GM21717 (cell line): ENCODE results near the gene NHEJ1.

Source experiments
- ATAC-seq: cut with Tn5 transposase; IDR thresholded peaks from one replicate; pipeline ENCODE4 v1.9.1; 2021; ENCODE audit warnings: mild to moderate bottlenecking, moderate library complexity; ENCODE audit not compliant: unreplicated experiment

NHEJ1 gene

DNA sequence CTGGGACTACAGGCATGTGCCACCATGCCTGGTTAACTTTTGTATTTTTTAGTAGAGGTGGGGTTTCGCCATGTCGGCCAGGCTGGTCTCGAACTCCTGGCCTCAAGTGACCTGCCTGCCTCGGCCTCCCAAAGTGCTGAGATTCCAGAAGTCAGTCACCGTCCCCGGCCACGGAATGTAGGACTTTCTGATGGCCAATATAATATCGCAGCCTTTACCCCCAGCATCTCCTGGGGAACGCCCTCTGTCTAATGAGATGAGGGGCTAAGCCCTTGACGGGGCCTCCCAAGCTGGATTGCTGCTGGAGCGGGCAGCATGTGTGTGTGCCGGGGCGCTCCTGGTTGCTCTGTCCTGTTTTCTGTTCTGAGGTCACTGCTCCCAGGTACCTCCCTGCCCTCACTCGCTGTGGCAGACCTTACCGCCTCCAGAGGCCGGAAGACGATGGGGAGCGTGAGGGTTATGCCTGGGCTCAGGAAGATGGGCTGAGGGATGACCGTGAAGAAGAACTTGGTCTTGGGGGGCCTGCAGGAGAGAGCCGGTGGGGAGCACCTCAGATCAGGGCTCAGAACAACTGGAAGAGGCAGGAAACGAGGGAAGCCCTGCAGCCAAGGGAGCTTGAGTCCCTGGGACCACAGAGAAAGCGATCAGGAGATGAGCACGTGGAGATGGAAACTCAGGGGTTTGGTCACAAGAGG is 128.4 kb downstream of the NHEJ1 start:
- ATAC-seq: no peak

DNA sequence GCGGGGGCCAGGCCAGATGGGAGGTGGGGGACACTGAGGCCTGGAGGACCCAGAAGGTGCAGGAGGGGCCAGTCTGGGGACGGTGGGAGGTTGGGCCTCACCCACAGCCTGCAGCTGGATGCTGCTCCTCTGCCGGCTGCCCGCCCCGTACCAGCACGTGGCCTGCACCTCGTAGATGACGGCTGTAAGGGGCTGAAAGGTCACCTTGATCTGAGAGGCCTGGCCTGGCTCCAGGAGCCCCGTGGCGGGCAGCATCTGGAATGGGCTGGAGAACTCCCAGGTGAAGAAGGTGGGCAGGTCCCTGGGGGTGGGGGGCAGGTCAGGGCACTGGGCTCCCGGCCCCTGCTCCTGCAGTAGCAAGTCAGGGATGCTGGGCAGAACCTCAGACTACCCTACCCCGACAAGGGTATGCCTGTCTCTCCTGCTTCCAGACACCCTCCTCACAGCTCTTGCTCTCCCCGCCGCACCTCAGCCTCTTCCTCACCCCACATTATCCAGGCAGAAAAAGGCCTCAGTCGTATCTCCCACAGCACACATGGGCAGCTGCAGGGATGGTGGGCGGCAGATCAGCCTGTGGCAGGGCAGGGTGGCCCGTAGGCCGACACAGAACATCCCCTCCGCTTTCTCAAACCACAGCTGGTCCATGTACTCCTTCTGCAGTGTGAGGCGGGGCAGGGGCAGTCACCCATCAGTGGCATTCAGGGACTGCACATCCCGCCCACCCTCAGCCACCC is 129.4 kb downstream of the NHEJ1 start:
- ATAC-seq: no peak

DNA sequence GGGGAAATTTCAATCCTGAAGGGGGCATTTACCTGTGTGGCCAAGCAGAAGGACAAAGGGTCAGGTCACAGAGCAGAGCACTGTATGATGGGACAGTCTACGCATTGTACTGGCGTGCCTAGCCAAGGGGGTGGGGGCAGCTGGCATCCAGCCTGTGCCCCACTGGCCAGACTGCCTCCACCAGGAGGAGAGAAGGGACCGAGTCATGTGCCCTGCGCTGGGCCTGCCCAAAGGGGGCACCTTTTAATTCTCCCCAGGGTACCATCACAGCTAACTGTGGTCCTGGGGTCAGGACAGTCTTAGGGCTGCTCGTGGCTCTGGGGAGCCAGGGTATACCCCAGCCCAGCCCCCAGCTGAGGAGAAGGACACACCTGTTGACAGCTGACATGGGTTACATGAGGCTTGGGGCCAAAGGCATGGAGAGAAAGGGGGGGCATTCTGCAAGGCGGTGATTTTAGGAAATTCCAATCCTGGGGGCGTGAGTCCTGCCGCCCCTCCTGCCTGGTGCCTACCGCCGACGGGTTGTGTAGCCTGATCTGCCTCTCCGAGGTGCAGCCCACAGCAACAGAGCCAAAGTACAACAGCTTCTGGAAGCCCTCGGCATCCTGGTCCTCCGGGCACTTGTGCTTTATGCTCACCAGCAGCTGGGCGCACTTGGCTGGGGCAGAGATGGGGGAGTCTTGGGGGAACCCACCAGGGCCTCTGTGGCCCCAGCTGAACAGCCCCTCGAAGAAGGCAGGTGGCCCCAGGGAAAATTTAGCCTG is 130.3 kb downstream of the NHEJ1 start:
- no peak for ATAC-seq

DNA sequence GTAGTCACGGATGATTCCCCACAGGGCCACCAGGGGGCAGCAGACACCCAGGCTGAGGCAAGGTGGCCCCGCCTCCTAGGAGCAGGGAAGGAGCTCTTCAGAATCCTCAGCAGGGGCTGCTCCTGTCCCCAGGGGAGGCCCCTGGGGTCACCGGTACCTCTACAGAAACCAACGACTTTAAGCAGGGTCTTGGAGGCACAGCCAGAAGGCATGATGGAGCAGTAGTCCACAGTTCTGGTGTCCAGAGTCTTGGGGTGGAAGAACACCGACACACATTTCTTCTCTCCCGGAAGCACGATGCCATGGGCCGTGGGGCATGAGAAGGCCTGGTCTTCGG is 130.8 kb downstream of the NHEJ1 start:
- ATAC-seq: no peak

DNA sequence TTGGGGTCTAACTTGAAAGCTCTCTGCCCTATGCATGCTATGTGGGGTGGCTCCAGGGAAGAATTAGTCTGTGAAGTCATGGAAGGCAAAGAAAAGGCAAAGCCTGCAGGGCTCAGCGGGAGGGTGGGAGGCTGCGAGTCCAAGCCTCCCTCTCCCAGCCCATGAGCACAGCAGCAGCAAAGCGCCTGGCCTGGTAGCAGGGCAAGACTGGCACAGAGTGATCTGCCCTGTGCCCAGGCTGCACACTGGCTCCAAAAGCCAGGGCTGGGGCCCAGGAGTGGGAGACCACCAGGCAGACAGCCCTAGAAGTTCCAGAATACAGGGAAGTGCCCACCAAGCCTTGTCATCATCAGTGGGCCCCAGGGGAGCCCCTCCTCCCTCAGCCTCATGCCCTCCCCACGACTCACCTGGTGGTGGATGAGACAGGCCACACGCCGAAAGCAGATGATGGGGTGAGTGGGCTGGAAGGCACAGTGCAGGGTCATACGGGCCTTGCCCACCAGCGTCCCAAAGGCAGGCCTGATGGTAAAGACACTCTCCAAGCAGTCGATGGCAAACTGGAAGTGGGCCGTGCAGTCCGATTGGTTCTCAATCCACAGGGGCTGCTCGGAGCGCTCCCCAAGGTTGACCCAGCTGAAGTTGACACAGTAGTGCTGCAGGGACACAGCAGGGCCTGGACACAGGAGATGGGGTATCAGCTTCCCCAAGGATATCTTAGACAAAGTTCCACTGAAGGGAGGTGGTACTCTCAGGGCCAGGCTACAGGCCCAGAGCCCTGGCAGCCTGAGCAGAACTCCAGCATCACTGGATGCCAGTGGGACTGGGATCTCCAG is 131.4 kb downstream of the NHEJ1 start:
- ATAC-seq: no peak

DNA sequence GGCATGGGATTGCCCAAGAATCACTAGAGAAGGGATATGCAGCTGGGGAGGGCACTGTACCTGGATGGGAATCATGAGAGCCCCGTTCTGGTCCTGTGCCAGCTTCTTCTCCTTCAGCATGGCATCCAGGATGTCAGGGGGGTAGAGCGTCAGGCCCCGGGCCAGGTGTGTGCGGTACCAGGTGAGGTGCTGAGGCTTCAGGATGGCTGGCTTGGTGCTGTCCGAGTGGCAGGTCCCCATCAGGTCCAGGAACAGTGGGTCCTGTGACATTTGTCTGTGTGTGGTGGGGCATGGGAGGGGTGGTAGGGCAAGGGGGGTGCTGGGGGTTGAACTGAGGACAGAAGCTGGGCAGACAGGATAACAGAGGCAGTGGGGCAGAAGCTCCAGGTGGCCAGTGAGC is 132.5 kb downstream of the NHEJ1 start:
- ATAC-seq: no peak

DNA sequence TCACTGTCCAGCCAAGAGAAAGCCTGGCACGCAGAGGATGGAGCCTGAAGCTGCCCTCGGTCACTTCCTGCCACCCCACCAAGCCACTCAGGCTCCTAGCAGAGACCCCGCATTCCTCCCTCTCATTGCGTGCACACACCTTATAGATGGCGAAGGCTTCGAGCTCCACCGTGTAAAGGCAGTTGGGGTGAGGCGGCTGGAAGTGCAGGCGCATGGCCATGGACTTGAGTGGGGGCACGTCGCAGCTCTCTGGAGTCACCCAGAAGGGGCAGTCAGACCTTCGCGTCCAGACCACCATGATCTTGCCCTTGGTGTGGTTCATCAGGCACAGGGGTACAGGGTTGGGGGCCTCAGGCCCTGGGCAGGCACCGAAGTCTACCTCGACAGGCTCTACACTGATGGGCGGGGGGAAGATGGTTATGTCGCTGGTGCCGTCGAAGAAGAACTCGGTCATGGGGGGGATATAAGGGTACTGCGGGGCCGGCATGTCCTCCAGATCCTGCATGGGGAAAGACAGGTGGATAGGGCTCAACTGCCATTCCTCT is 133.0 kb downstream of the NHEJ1 start:
- no peak for ATAC-seq

DNA sequence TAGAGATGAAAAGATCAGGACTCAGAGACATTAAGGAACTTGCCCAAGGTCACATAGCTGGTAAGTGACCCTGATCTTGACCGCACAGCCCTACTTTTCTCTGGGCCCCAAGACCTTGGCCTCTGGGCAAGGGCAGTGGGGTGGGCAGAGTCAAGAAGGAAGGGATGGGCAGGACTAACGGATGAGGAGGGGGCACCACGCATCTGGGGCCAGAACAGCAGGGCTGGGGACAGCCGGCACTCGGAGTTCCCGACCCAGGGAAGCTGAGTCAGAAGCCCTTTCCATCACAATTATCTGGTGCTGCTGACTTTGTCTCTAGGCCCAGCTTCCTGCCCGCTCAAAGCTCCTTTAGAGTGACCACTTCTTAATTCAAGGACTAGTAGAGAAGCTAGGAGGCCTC is 133.7 kb downstream of the NHEJ1 start:
- no peak for ATAC-seq

DNA sequence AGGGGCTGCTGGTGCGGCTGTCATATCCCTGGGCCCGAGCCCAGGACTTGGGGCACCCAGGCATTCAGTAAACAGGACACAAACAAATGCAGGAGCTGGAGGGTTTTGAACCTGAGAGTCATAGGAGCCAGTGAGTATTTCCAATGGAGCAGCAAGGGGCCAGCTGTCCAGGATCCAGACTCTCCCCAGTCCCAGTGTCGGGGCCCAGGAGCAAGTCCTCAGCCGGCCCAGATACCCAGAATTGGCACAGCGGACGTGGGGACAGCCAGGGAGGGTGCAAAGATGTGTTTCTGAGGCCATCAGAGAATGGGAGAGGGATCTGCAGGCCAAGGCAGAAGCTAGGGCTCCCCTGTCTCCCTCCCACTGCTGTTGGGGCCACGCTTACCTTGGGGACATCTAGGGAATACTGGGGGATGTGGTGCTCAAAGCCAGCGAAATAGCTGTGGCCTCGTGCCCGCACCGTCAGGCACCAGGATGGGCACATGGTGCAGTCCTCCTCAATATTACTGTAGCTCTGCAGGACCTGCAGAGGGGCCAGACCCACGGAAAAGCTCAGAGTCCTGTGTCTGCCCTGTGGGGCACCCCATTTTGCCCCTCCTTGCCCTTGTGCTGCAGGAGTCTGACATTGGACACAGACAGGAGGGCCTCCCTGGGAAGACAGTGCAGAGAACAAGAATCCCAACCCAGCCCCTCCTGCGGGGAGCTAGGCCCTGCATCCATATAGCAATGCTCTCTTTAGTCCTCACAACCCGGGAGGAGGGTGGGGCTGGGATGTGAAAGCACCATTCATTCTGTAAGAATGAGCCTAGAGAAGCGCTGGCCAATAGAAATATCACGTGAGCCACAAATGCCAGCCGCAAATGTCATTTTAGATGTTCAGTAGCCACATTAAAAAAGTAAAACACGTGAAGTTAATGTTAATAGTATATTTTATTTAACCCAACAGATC is 134.7 kb downstream of the NHEJ1 start:
- ATAC-seq: no peak
